ENCODE results near the gene SHROOM3.

- TF ChIP-seq CTCF (IDR thresholded peaks at IDR 0.05) (no peak), EZH2 (IDR thresholded peaks at IDR 0.05; ENCODE audit: borderline replicate concordance, insufficient read depth, low read depth, low read length, poor library complexity, severe bottlenecking) (no peak)
Measured at GRCh38 chr4:76654791-76655190, 219.8 kb downstream of the SHROOM3 start.
